Smooth muscle cell (in vitro differentiated cells): ENCODE measurements around the gene WDR91. TPM values are rescaled to one million over a fixed set of nuclear protein-coding genes. Genes with fewer than 3 reads are reported as not detected.
"Not testable (repeated sequence)": the region's sequence is repeated elsewhere in the genome, so short reads cannot be mapped to it uniquely, and the experiment has no call there.

Experiments
- DNase-seq: peaks from one replicate; lab custom pipeline; 2025; ENCODE audit not compliant: unreplicated experiment; lab: John Stamatoyannopoulos, UW
- H2AFZ ChIP-seq: fragments of 200-600 bp; sonication (generic); 2 replicates; pipeline ENCODE4 v1.6.0; 2016; ENCODE audit warnings: antibody characterized with exemption, low read depth, mild to moderate bottlenecking
- H3F3A ChIP-seq: fragments of 200-600 bp; sonication (generic); 2 replicates; pipeline ENCODE4 v1.6.0; 2017; ENCODE audit warnings: antibody characterized with exemption, low read depth
- H3K27ac ChIP-seq: fragments of 200-600 bp; sonication (generic); 2 replicates; pipeline ENCODE4 v1.5.1; 2016; ENCODE audit warnings: low read depth, mild to moderate bottlenecking
- H3K27me3 ChIP-seq: fragments of 200-600 bp; sonication (generic); 2 replicates; pipeline ENCODE4 v1.6.1; 2016; ENCODE audit warnings: low read depth, mild to moderate bottlenecking
- H3K36me3 ChIP-seq: fragments of 200-600 bp; sonication (generic); 2 replicates; pipeline ENCODE4 v1.5.1; 2016; ENCODE audit warnings: low read depth
- H3K4me1 ChIP-seq: fragments of 200-600 bp; sonication (generic); 2 replicates; pipeline ENCODE4 v1.5.1; 2016; ENCODE audit warnings: low read depth
- H3K4me2 ChIP-seq: fragments of 200-600 bp; sonication (generic); 2 replicates; pipeline ENCODE4 v1.6.0; 2016; ENCODE audit warnings: mild to moderate bottlenecking
- H3K4me3 ChIP-seq: fragments of 200-600 bp; sonication (generic); 2 replicates; pipeline ENCODE4 v1.5.1; 2016; ENCODE audit warnings: mild to moderate bottlenecking
- H3K79me2 ChIP-seq: fragments of 200-600 bp; sonication (generic); 2 replicates; pipeline ENCODE4 v1.6.0; 2016; ENCODE audit warnings: low read depth, mild to moderate bottlenecking
- H3K9ac ChIP-seq: fragments of 200-600 bp; sonication (generic); 2 replicates; pipeline ENCODE4 v1.6.0; 2016; ENCODE audit warnings: low read depth
- H3K9me3 ChIP-seq: fragments of 200-600 bp; sonication (generic); replicated peaks from 2 replicates; pipeline ENCODE4 v1.5.1; 2016; ENCODE audit warnings: low read depth
- H4K20me1 ChIP-seq: fragments of 200-600 bp; sonication (generic); 2 replicates; pipeline ENCODE4 v1.6.0; 2016; ENCODE audit warnings: low read depth
- WGBS: methylation state at CpG from one replicate; pipeline ENCODE4 v1.1.7; 2016; ENCODE audit warnings: low lambda C conversion rate; 5-methylcytosine and 5-hydroxymethylcytosine counted together
- polyA plus RNA-seq: library from polyadenylated mRNA; unstranded; fragments of >200 nt; fragmentation: Nextera tagmentation; extraction: Ambion mirVana; gene quantifications from 2 replicates; pipeline ENCODE4 v1.2.1, GENCODE V29; 2016
- total RNA-seq: library from RNA; depleted of rRNA; stranded (reverse); fragments of >200 nt; gene quantifications from 2 replicates; pipeline ENCODE4 v1.2.3, GENCODE V29; 2014
- TF ChIP-seq, protein P1 (sequence below): fragments of 200-600 bp; sonication (generic); IDR thresholded peaks from 2 replicates; pipeline ENCODE4 v1.5.1; 2017; ENCODE audit warnings: borderline replicate concordance, mild to moderate bottlenecking, antibody characterized with exemption; ENCODE audit not compliant: insufficient read depth, poor library complexity, severe bottlenecking

Gene WDR91
- total and polyA plus RNA-seq, 2 experiments from 2014 or later = 6.6 to 6.8 TPM

DNA sequence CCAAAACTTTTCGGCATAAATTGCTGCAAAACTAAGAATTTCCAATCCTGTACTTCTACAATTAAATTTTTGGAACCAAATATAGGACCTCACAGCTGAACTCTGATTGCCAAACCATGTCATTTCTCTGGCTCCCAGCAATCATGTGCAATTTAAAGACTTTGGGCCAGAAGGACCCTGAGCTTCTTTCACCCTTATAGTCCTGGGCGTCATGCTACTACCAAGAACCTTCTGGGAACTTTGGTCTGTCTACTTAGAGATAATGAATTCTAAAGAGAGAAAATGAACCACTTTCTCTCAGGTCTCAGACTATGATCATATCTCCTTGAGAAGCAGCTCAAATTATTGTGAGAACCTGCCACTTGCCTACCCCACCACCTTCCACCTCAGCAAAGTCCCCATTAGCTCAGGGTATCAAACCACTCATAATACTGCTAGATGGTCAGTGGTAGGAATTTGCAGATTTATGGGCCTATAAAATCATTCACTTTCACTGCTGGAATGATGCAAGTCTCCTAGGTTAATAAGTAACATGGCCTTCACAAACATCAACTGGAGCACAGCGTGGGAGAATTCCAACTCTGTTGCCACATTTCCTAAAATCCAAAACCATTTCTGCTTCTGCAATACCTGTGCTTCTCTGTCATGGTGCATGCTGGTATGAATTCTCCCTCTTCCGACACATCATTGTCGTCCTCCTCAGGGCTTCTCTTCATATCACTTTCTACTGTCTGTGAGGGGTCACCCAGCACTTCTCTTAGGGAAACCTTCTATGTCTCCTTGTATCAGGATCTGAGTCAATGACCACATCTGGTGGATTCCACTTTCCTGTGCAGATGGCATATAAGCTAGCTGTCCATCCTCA is 6.6 kb upstream of the WDR91 start:
- no peak for DNase-seq
- no peaks in the 10 kb centered on the region for H3K9me3 ChIP-seq
- 98% methylated on average over 5 of the region's 5 CpGs for WGBS
- no peak overlapping the region for H2AFZ ChIP-seq
- no peaks in the 10 kb centered on the region for H4K20me1 ChIP-seq
- H3K4me1 ChIP-seq = no peaks in the 10 kb centered on the region
- no peak overlapping the region for H3K9ac ChIP-seq
- H3K27me3 ChIP-seq = no peaks in the 10 kb centered on the region
- no peak overlapping the region for H3K4me2 ChIP-seq
- no peak overlapping the region for H3K4me3 ChIP-seq
- H3K79me2 ChIP-seq = no peaks in the 10 kb centered on the region
- H3F3A ChIP-seq = no peaks in the 10 kb centered on the region
- H3K36me3 ChIP-seq = no peaks in the 10 kb centered on the region
- TF ChIP-seq, protein P1, sequence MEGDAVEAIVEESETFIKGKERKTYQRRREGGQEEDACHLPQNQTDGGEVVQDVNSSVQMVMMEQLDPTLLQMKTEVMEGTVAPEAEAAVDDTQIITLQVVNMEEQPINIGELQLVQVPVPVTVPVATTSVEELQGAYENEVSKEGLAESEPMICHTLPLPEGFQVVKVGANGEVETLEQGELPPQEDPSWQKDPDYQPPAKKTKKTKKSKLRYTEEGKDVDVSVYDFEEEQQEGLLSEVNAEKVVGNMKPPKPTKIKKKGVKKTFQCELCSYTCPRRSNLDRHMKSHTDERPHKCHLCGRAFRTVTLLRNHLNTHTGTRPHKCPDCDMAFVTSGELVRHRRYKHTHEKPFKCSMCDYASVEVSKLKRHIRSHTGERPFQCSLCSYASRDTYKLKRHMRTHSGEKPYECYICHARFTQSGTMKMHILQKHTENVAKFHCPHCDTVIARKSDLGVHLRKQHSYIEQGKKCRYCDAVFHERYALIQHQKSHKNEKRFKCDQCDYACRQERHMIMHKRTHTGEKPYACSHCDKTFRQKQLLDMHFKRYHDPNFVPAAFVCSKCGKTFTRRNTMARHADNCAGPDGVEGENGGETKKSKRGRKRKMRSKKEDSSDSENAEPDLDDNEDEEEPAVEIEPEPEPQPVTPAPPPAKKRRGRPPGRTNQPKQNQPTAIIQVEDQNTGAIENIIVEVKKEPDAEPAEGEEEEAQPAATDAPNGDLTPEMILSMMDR = no peak
- H3K27ac ChIP-seq = no peak overlapping the region

DNA sequence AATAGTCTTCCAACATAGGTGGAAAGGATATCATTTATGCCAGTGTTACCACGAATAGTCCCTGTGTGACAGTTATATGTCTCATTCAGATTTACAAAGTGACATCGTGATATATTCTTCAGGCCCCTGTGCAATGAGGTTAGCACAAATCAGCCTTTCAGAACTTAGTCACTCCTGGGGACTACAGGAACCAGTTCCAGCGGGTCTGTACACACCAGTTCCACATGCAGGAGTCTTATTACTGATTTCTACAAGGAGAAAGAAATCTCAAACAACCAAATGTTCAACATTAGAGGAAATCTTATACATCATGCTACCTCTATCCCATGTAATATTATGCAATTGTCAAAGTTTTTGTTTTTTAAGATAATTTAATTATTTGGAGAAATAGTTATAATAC is 4.4 kb upstream of the WDR91 start:
- Histone ChIP-seq H3K9ac (no peak overlapping the region), H3K4me3 (no peak overlapping the region), H3F3A (no peaks in the 10 kb centered on the region), H3K9me3 (no peaks in the 10 kb centered on the region), H3K79me2 (no peaks in the 10 kb centered on the region), H3K4me1 (no peaks in the 10 kb centered on the region), H3K27ac (no peak overlapping the region), H4K20me1 (no peaks in the 10 kb centered on the region), H3K36me3 (no peaks in the 10 kb centered on the region), H2AFZ (no peak overlapping the region), H3K27me3 (no peaks in the 10 kb centered on the region), H3K4me2 (no peak overlapping the region)
- TF ChIP-seq, protein P1 = no peak
- no peak for DNase-seq
- WGBS = 79% methylated on average over 3 of the region's 3 CpGs

DNA sequence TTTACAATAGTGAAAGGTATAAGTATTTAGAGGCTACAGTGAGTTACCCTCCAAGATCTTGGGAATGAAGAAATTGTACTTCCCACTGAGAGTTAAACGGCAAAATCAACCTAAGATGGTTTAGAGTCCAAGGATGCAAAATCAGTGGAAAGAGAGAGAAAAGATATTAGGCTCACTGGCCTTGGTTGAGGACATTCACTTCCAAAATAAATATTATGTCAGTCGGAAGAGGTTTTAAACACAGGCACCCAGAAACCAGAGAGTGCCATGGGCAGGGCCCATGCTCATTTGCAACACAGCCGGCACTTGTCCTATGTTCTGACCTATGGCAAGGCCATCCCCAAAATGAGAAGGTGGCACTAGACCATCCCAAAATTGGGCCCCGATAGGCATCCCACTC is 3.9 kb upstream of the WDR91 start:
- Histone ChIP-seq H3K27me3 (no peaks in the 10 kb centered on the region), H3F3A (no peaks in the 10 kb centered on the region), H3K27ac (no peak overlapping the region), H3K36me3 (no peaks in the 10 kb centered on the region), H3K4me1 (no peaks in the 10 kb centered on the region), H3K9me3 (no peaks in the 10 kb centered on the region), H3K9ac (no peak overlapping the region), H3K4me3 (no peak overlapping the region), H4K20me1 (no peaks in the 10 kb centered on the region), H3K4me2 (no peak overlapping the region), H3K79me2 (peaks cover 2% of the 10 kb centered on the region), H2AFZ (no peak overlapping the region)
- DNase-seq = no peak
- WGBS = 99% methylated on average over 4 of the region's 4 CpGs
- TF ChIP-seq, protein P1 = no peak

DNA sequence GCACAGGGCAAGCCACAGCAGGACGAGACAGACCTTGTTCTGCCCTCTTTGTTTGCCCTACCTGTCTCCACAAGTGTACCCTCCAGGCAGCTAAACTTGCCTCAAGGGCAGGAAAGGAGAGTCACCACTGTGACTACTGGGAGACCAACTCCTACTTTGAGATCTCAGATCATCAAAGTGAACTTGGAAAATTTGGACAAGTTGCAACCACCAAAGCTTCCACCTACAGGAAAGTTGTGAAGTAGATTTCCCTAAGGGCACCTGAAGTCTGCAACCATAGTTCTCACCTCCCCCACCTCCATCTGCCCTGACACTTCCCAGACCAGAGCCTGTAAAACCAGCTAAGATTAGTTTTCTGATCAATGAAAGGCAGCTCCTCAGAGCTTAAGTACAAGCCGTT is 2.5 kb upstream of the WDR91 start:
- Histone ChIP-seq H3K9ac (no peak overlapping the region), H3K4me1 (no peaks in the 10 kb centered on the region), H3K27me3 (no peaks in the 10 kb centered on the region), H3K4me2 (no peak overlapping the region), H3K9me3 (no peaks in the 10 kb centered on the region), H4K20me1 (no peaks in the 10 kb centered on the region), H3K36me3 (no peaks in the 10 kb centered on the region), H3K4me3 (no peak overlapping the region), H3K79me2 (peaks cover 5% of the 10 kb centered on the region), H3F3A (no peaks in the 10 kb centered on the region), H3K27ac (no peak overlapping the region), H2AFZ (no peak overlapping the region)
- TF ChIP-seq, protein P1 = no peak
- no peak for DNase-seq
- WGBS = 44% methylated on average over 2 of the region's 2 CpGs

DNA sequence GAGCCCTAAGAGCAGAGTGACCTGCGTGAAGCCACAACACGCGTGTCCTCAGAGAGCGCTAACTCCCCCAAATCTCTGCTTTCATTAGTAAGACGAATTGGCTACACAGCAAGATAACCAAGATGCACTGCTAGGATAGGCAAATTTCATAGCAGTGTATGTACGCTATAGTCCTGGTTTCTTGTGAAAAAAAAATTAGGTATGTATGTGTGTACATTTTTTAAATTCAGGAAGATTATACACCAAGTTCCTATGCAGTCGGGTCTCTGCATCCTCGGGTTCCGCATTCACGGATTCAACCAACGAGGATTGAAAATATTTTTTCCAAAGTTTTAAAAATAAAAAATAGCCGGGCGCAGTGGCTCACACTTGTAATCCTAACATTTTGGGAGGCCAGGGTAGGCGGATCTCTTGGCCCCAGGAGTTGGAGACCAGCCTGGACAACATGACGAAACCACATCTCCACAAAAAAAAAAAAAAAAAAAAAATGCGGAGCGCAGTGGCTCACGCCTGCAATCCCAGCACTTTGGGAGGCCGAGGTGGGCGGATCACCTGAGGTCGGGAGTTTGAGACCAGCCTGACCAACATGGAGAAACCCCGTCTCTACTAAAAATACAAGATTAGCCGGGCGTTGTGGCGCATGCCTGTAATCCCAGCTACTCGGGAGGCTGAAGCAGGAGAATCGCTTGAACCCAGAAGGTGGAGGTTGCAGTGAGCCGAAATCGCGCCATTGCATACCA is 790 bp upstream of the WDR91 start:
- peak overlapping the region; percentile 96 for H2AFZ ChIP-seq
- peak overlapping the region; percentile 95 for H3K4me2 ChIP-seq
- H3K36me3 ChIP-seq, DNase-seq, H3K4me1 ChIP-seq, H3K79me2 ChIP-seq, H3F3A ChIP-seq, H4K20me1 ChIP-seq, H3K27me3 ChIP-seq, H3K9me3 ChIP-seq: not testable (repeated sequence)
- H3K9ac ChIP-seq = peak overlapping the region; percentile 88
- H3K4me3 ChIP-seq = peak overlapping the region; percentile 93
- H3K27ac ChIP-seq = peak overlapping the region; percentile 83
- 55% methylated on average over 24 of the region's 30 CpGs for WGBS
